GM12873 (cell line): ENCODE results near the gene PRTFDC1.

Experiments used
- CTCF ChIP-seq: IDR thresholded peaks from 2 replicates; pipeline ENCODE4 v1.5.1; 2012; ENCODE audit warnings: low read depth, mild to moderate bottlenecking, moderate library complexity, low read length, control low read depth; ENCODE audit not compliant: insufficient read depth; ENCODE audit errors: missing control alignments

PRTFDC1 gene

GRCh38 chr10:24851629-24852028 is 100.8 kb downstream of the PRTFDC1 start:
- TF ChIP-seq CTCF: no peak

GRCh38 chr10:24850727-24851296 is 101.6 kb downstream of the PRTFDC1 start:
- no peak for TF ChIP-seq CTCF

GRCh38 chr10:24849501-24850299 is 102.7 kb downstream of the PRTFDC1 start:
- TF ChIP-seq CTCF: no peak

GRCh38 chr10:24849051-24849450 is 103.4 kb downstream of the PRTFDC1 start:
- TF ChIP-seq CTCF: no peak

GRCh38 chr10:24848195-24848594 is 104.2 kb downstream of the PRTFDC1 start:
- TF ChIP-seq CTCF: no peak

GRCh38 chr10:24847112-24848070 is 105.0 kb downstream of the PRTFDC1 start:
- TF ChIP-seq CTCF: no peak

- no peak for TF ChIP-seq CTCF
Observed at GRCh38 chr10:24844742-24845141, 107.7 kb downstream of the PRTFDC1 start.
